Caco-2 (cell line): ENCODE data around the gene EPS8L1. TPM values are rescaled to one million over a fixed set of nuclear protein-coding genes. Genes with fewer than 3 reads are reported as not detected.

Source experiments
- BruUV-seq: library from RNA; stranded (reverse); fragments of 400-500 nt; replicated peaks from 2 replicates; lab custom pipeline; 2021; lab: Mats Ljungman, UMichigan
- CTCF ChIA-PET: fragments of 300-600 bp; sonication (Branson Sonifier 250); formaldehyde crosslinking; loops from one replicate; lab custom pipeline; 2022; ENCODE audit warnings: antibody characterized with exemption; lab: Charles Lee
- POLR2A ChIA-PET: fragments of 300-600 bp; sonication (Branson Sonifier 250); formaldehyde crosslinking; loops from one replicate; lab custom pipeline; 2022; ENCODE audit warnings: antibody characterized with exemption; lab: Charles Lee
- DNase-seq, 2 experiments: peaks; one replicate each; pipeline versions ENCODE4 v3.0.0 to v3.0.0-alpha.2; 2020 to 2022
- H3K27me3 ChIP-seq: replicated peaks from 2 replicates; pipeline ENCODE4 v1.6.0; 2011; ENCODE audit warnings: low read length; ENCODE audit not compliant: control insufficient read depth, insufficient read depth
- H3K36me3 ChIP-seq: 2 replicates; pipeline ENCODE4 v1.5.1; 2011; ENCODE audit warnings: low read length; ENCODE audit not compliant: control insufficient read depth, insufficient read depth
- H3K4me1 ChIP-seq: fragments of 250-450 bp; sonication (Bioruptor Pico); 2 replicates; pipeline ENCODE4 v1.5.1; 2020; ENCODE audit warnings: mild to moderate bottlenecking
- H3K4me3 ChIP-seq: 2 replicates; pipeline ENCODE4 v1.5.1; 2011; ENCODE audit warnings: low read depth, mild to moderate bottlenecking, control low read depth, low read length
- H3K9me3 ChIP-seq: fragments of 250-450 bp; sonication (Bioruptor Pico); 2 replicates; pipeline ENCODE4 v1.5.1; 2020; ENCODE audit warnings: mild to moderate bottlenecking, moderate library complexity
- H3K27ac Mint-ChIP-seq: one replicate; pipeline ENCODE4 v1.8.0; 2022; ENCODE audit warnings: mixed read lengths; ENCODE audit not compliant: unreplicated experiment
- H3K27me3 Mint-ChIP-seq: one replicate; pipeline ENCODE4 v1.8.0; 2022; ENCODE audit warnings: mixed read lengths; ENCODE audit not compliant: insufficient read depth, unreplicated experiment
- H3K36me3 Mint-ChIP-seq: one replicate; pipeline ENCODE4 v1.8.0; 2022; ENCODE audit warnings: mild to moderate bottlenecking, mixed read lengths; ENCODE audit not compliant: insufficient read depth, unreplicated experiment
- H3K4me1 Mint-ChIP-seq: one replicate; pipeline ENCODE4 v1.8.0; 2022; ENCODE audit warnings: low read depth, mixed read lengths; ENCODE audit not compliant: unreplicated experiment
- H3K4me3 Mint-ChIP-seq: one replicate; pipeline ENCODE4 v1.8.0; 2022; ENCODE audit warnings: mild to moderate bottlenecking, moderate library complexity, mixed read lengths; ENCODE audit not compliant: unreplicated experiment
- H3K9me3 Mint-ChIP-seq: one replicate; pipeline ENCODE4 v1.8.0; 2022; ENCODE audit warnings: mixed read lengths; ENCODE audit not compliant: unreplicated experiment
- intact Hi-C: fragments of 100-400 bp; cut with micrococcal nuclease; formaldehyde crosslinking; loops from one replicate; pipeline ENCODE4 v1.10.0; 2022; ENCODE audit not compliant: unreplicated experiment
- total RNA-seq: library from RNA; stranded (reverse); gene quantifications from 2 replicates; pipeline ENCODE4 v1.2.3, GENCODE V29; 2022
- TF ChIP-seq, protein P1 (sequence below), 2 experiments: fragments of 200-600 bp in 1 of 2; IDR thresholded peaks; 1 replicate in 1 of 2; 2 replicates in 1 of 2; pipeline versions ENCODE4 v1.5.1 to v1.8.0; 2011 to 2022; ENCODE audit warnings: antibody characterized with exemption in 1 of 2, control low read depth in 1 of 2, inconsistent platforms in 1 of 2, low read depth in 1 of 2, low read length in 1 of 2, mild to moderate bottlenecking in 1 of 2, moderate library complexity in 1 of 2; ENCODE audit not compliant: insufficient read depth in 1 of 2, severe bottlenecking in 1 of 2, unreplicated experiment in 1 of 2

EPS8L1 gene
- total RNA-seq, 1 experiment from 2014 or later, result 135 TPM

DNA sequence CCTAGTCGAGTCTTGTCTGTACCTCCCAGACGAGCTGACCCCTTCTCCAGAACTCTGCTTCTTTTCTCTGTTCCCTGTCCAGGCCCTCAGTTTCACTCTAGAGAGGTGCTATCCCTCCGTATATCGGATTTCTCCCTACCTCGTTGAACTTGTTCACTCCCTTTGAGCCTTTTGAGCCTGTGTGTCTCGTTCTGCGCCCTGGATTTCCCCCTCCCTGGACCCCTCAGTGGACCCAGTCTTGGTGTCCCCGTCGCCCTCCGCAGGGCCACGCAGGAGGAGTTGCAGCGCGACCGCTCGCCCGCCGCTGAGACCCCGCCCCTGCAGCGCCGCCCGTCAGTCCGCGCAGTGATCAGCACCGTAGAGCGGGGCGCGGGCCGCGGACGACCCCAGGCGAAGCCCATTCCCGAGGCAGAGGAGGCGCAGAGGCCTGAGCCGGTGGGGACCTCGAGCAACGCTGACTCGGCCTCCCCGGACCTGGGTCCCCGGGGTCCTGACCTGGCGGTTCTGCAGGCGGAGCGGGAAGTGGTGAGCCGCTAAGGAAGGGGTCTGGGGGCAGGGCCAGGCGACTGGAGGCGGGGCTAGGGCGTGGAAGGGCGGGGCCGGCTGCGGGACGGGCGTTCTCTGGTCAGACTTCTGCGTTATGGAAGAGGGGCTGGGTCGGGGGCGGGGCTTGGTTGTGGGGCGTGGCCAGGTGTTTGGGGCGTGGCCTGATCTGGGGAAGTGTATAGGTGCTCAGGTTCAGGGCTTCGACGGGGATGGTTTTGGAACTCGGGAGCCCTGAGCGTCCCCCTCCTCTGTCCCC is 5.5 kb downstream of the EPS8L1 start:
- ChIA-PET CTCF (interaction anchor here (1.0 kb wide), 1 partner anchor 559 kb away, joined by 3 read pairs; no protein-coding TSS in a partner anchor), POLR2A (interaction anchor here (1.0 to 1.5 kb wide), 4 partner anchors 8 to 518 kb away, joined by 3 to 12 read pairs (median 4); partner anchors contain the start of genes FIZ1, KMT5C and RDH13)
- H3K4me1 ChIP-seq, result peaks cover 15% of the 10 kb centered on the region
- intact Hi-C loops, result loop anchor here (2.0 kb wide), 1 partner anchor 18 kb away; the partner anchor contains the start of gene RDH13
- no peaks in the 10 kb centered on the region for H3K9me3 ChIP-seq
- Mint-ChIP-seq H3K4me1 (peaks cover 24% of the 10 kb centered on the region), H3K27me3 (no peaks in the 10 kb centered on the region), H3K36me3 (peaks cover 68% of the 10 kb centered on the region), H3K27ac (peak overlapping the region; percentile 94), H3K9me3 (no peaks in the 10 kb centered on the region), H3K4me3 (peak overlapping the region; percentile 93)
- H3K36me3 ChIP-seq, result peaks cover 5% of the 10 kb centered on the region; the same call in 1 of the 2 replicates
- BruUV-seq, result no TSS peak
- peak overlapping the region; percentile 80 for H3K4me3 ChIP-seq
- peak; percentile 90 to 92 for DNase-seq
- TF ChIP-seq, protein P1, sequence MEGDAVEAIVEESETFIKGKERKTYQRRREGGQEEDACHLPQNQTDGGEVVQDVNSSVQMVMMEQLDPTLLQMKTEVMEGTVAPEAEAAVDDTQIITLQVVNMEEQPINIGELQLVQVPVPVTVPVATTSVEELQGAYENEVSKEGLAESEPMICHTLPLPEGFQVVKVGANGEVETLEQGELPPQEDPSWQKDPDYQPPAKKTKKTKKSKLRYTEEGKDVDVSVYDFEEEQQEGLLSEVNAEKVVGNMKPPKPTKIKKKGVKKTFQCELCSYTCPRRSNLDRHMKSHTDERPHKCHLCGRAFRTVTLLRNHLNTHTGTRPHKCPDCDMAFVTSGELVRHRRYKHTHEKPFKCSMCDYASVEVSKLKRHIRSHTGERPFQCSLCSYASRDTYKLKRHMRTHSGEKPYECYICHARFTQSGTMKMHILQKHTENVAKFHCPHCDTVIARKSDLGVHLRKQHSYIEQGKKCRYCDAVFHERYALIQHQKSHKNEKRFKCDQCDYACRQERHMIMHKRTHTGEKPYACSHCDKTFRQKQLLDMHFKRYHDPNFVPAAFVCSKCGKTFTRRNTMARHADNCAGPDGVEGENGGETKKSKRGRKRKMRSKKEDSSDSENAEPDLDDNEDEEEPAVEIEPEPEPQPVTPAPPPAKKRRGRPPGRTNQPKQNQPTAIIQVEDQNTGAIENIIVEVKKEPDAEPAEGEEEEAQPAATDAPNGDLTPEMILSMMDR (IDR thresholded peaks at IDR 0.05; ENCODE audit: insufficient read depth in 1 of 2, low read depth in 1 of 2, low read length in 1 of 2, severe bottlenecking in 1 of 2, unreplicated experiment in 1 of 2), result no peak
- no peaks in the 10 kb centered on the region for H3K27me3 ChIP-seq

DNA sequence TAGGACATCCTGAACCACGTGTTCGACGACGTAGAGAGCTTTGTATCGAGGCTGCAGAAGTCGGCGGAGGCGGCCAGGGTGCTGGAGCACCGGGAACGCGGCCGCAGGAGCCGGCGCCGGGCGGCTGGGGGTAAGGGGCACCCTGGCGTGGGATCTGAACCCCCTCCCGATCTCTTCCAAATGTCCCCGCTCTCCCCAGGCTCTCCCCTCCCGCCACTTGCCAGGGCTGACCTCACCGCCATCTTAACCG is 6.0 kb downstream of the EPS8L1 start:
- peaks cover 10% of the 10 kb centered on the region for H3K4me1 ChIP-seq
- Mint-ChIP-seq H3K9me3 (no peaks in the 10 kb centered on the region), H3K36me3 (peaks cover 66% of the 10 kb centered on the region), H3K27ac (peak overlapping the region; percentile 94), H3K27me3 (no peaks in the 10 kb centered on the region), H3K4me3 (peak overlapping the region; percentile 93), H3K4me1 (peaks cover 21% of the 10 kb centered on the region)
- DNase-seq, result no peak
- intact Hi-C loops, result loop anchor here (2.0 kb wide), 1 partner anchor 19 kb away; the partner anchor contains the start of gene RDH13
- CTCF ChIA-PET, result no interaction called here
- POLR2A ChIA-PET, result no interaction called here
- no TSS peak for BruUV-seq
- no peaks in the 10 kb centered on the region for H3K9me3 ChIP-seq
- TF ChIP-seq, protein P1 (IDR thresholded peaks at IDR 0.05; ENCODE audit: insufficient read depth in 1 of 2, low read depth in 1 of 2, low read length in 1 of 2, severe bottlenecking in 1 of 2, unreplicated experiment in 1 of 2), result no peak
- H3K27me3 ChIP-seq, result no peaks in the 10 kb centered on the region
- peaks cover 5% of the 10 kb centered on the region; the same call in 1 of the 2 replicates for H3K36me3 ChIP-seq
- H3K4me3 ChIP-seq, result peak overlapping the region; percentile 0; the same call in 1 of the 2 replicates

DNA sequence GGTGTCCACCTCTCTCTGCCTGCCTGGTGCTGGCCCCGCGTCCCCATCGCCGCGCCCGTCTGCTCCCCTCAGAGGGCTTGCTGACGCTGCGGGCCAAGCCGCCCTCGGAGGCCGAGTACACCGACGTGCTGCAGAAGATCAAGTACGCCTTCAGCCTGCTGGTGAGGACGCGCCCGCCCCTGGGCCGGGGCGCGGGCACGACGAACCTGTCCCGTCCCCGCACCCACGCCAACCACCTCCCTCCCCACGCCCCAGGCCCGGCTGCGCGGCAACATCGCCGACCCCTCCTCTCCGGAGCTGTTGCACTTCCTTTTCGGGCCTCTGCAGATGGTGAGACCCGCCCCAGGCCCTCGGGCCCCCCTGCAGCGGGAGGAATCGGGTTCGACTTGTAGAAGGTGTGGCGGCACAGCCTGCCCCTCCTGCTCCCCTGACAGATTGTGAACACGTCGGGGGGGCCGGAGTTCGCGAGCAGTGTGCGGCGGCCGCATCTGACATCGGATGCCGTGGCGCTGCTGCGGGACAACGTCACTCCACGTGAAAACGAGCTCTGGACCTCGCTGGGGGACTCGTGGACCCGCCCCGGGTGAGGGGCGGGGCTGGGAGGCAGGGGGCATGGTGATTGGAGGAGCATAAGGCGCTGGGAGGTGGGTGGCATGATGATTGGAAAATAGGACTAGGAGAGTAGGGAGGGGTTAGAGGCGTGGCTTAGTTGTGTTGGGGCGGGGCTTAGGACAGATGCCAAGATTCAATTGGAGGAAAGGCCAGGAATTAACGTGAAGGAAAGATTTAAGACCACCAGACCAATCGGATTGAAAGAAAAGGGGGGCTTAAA is 6.6 kb downstream of the EPS8L1 start:
- peaks cover 65% of the 10 kb centered on the region for H3K36me3 Mint-ChIP-seq
- TF ChIP-seq, protein P1 (IDR thresholded peaks at IDR 0.05; ENCODE audit: insufficient read depth in 1 of 2, low read depth in 1 of 2, low read length in 1 of 2, severe bottlenecking in 1 of 2, unreplicated experiment in 1 of 2), result no peak
- intact Hi-C loops, result no loop called here
- Histone ChIP-seq H3K4me1 (peaks cover 4% of the 10 kb centered on the region), H3K36me3 (peaks cover 5% of the 10 kb centered on the region; the same call in 1 of the 2 replicates), H3K27me3 (no peaks in the 10 kb centered on the region), H3K4me3 (no peak overlapping the region), H3K9me3 (no peaks in the 10 kb centered on the region)
- H3K27ac Mint-ChIP-seq, result no peak overlapping the region
- no peaks in the 10 kb centered on the region for H3K9me3 Mint-ChIP-seq
- no TSS peak for BruUV-seq
- H3K4me1 Mint-ChIP-seq, result peaks cover 17% of the 10 kb centered on the region
- H3K27me3 Mint-ChIP-seq, result no peaks in the 10 kb centered on the region
- peak overlapping the region; percentile 49 for H3K4me3 Mint-ChIP-seq
- ChIA-PET POLR2A (no interaction called here), CTCF (no interaction called here)
- no peak for DNase-seq
